Activated T-helper 17 cell treated with anti-CD3 and anti-CD28 coated beads, Interleukin-2, amount 50 U/mL, for 72 hours (primary cell): ENCODE measurements around the gene ARHGAP4. TPM values are rescaled to one million over a fixed set of nuclear protein-coding genes. Genes with fewer than 3 reads are reported as not detected.

Experiments
- ATAC-seq: fragments of 150-1000 bp; cut with Tn5 transposase; replicated peaks from 2 replicates; pipeline ENCODE4 v1.10.0; 2021; ENCODE audit warnings: mild to moderate bottlenecking, moderate library complexity
- H3K27ac Mint-ChIP-seq: one replicate; pipeline ENCODE4 v1.8.0; 2022; ENCODE audit warnings: mixed read lengths
- H3K27me3 Mint-ChIP-seq: one replicate; pipeline ENCODE4 v1.8.0; 2022; ENCODE audit warnings: mixed read lengths
- H3K36me3 Mint-ChIP-seq: one replicate; pipeline ENCODE4 v1.8.0; 2022; ENCODE audit warnings: low read depth, mild to moderate bottlenecking, mixed read lengths
- H3K4me1 Mint-ChIP-seq: one replicate; pipeline ENCODE4 v1.8.0; 2022; ENCODE audit warnings: mixed read lengths
- H3K4me3 Mint-ChIP-seq: one replicate; pipeline ENCODE4 v1.8.0; 2022; ENCODE audit warnings: mild to moderate bottlenecking, mixed read lengths
- H3K9me3 Mint-ChIP-seq: one replicate; pipeline ENCODE4 v1.8.0; 2022; ENCODE audit warnings: mixed read lengths
- total RNA-seq, 2 donors: library from RNA; stranded (reverse); gene quantifications; one replicate each; pipeline ENCODE4 v1.2.3, GENCODE V29; 2022

ARHGAP4 gene
- total RNA-seq, 2 donors from 2014 or later, result 105 to 147 TPM

GRCh38 chrX:153920546-153920945, 5.5 kb downstream of the ARHGAP4 start:
- Mint-ChIP-seq H3K27me3 (no peaks in the 10 kb centered on the region), H3K4me1 (peaks cover 4% of the 10 kb centered on the region), H3K9me3 (no peaks in the 10 kb centered on the region), H3K36me3 (peaks cover 60% of the 10 kb centered on the region), H3K4me3 (no peak overlapping the region), H3K27ac (no peak overlapping the region)
- ATAC-seq, result no peak

GRCh38 chrX:153919281-153919680, 6.8 kb downstream of the ARHGAP4 start:
- ATAC-seq, result no peak
- Mint-ChIP-seq H3K4me3 (no peak overlapping the region), H3K9me3 (no peaks in the 10 kb centered on the region), H3K36me3 (peaks cover 64% of the 10 kb centered on the region), H3K27me3 (no peaks in the 10 kb centered on the region), H3K27ac (no peak overlapping the region), H3K4me1 (peaks cover 4% of the 10 kb centered on the region)

GRCh38 chrX:153917869-153918268, 8.2 kb downstream of the ARHGAP4 start:
- H3K4me1 Mint-ChIP-seq, result peaks cover 4% of the 10 kb centered on the region
- no peaks in the 10 kb centered on the region for H3K9me3 Mint-ChIP-seq
- no peak for ATAC-seq
- peaks cover 60% of the 10 kb centered on the region for H3K36me3 Mint-ChIP-seq
- H3K27ac Mint-ChIP-seq, result no peak overlapping the region
- H3K4me3 Mint-ChIP-seq, result no peak overlapping the region
- H3K27me3 Mint-ChIP-seq, result no peaks in the 10 kb centered on the region

- H3K36me3 Mint-ChIP-seq, result peaks cover 57% of the 10 kb centered on the region
- no peak overlapping the region for H3K4me3 Mint-ChIP-seq
- no peaks in the 10 kb centered on the region for H3K4me1 Mint-ChIP-seq
- no peaks in the 10 kb centered on the region for H3K27me3 Mint-ChIP-seq
- no peak overlapping the region for H3K27ac Mint-ChIP-seq
- no peaks in the 10 kb centered on the region for H3K9me3 Mint-ChIP-seq
- no peak for ATAC-seq
Observed at GRCh38 chrX:153913701-153914100, 12.4 kb downstream of the ARHGAP4 start.

- no peaks in the 10 kb centered on the region for H3K27me3 Mint-ChIP-seq
- no peak overlapping the region for H3K27ac Mint-ChIP-seq
- no peak for ATAC-seq
- H3K9me3 Mint-ChIP-seq, result no peaks in the 10 kb centered on the region
- no peak overlapping the region for H3K4me3 Mint-ChIP-seq
- no peaks in the 10 kb centered on the region for H3K4me1 Mint-ChIP-seq
- H3K36me3 Mint-ChIP-seq, result peaks cover 56% of the 10 kb centered on the region
Observed at GRCh38 chrX:153913211-153913610, 12.9 kb downstream of the ARHGAP4 start.

- no peaks in the 10 kb centered on the region for H3K9me3 Mint-ChIP-seq
- peak overlapping the region; percentile 70 for H3K27ac Mint-ChIP-seq
Observed at GRCh38 chrX:153911798-153912197, 14.3 kb downstream of the ARHGAP4 start.

GRCh38 chrX:153910446-153910845, 15.6 kb downstream of the ARHGAP4 start:
- peaks cover 6% of the 10 kb centered on the region for H3K4me1 Mint-ChIP-seq
- no peak overlapping the region for H3K27ac Mint-ChIP-seq
- no peaks in the 10 kb centered on the region for H3K27me3 Mint-ChIP-seq
- peaks cover 33% of the 10 kb centered on the region for H3K36me3 Mint-ChIP-seq
- ATAC-seq, result no peak
- no peaks in the 10 kb centered on the region for H3K9me3 Mint-ChIP-seq
- H3K4me3 Mint-ChIP-seq, result no peak overlapping the region

More at GRCh38 chrX:153911798-153912197, 14.3 kb downstream of the ARHGAP4 start:
- Mint-ChIP-seq H3K4me1 (no peaks in the 10 kb centered on the region), H3K4me3 (no peak overlapping the region), H3K36me3 (peaks cover 46% of the 10 kb centered on the region), H3K27me3 (no peaks in the 10 kb centered on the region)
- ATAC-seq, result no peak

- Mint-ChIP-seq H3K4me1 (peaks cover 6% of the 10 kb centered on the region), H3K27ac (no peak overlapping the region), H3K27me3 (no peaks in the 10 kb centered on the region), H3K9me3 (no peaks in the 10 kb centered on the region), H3K4me3 (no peak overlapping the region), H3K36me3 (peaks cover 31% of the 10 kb centered on the region)
- no peak for ATAC-seq
Observed at GRCh38 chrX:153909980-153910360, 16.1 kb downstream of the ARHGAP4 start.

- no peaks in the 10 kb centered on the region for H3K27me3 Mint-ChIP-seq
- no peak overlapping the region for H3K27ac Mint-ChIP-seq
- peak; percentile 45 for ATAC-seq
- H3K4me3 Mint-ChIP-seq, result no peak overlapping the region
- peaks cover 6% of the 10 kb centered on the region for H3K4me1 Mint-ChIP-seq
- H3K36me3 Mint-ChIP-seq, result peaks cover 24% of the 10 kb centered on the region
- no peaks in the 10 kb centered on the region for H3K9me3 Mint-ChIP-seq
Observed at GRCh38 chrX:153909024-153909979, 16.8 kb downstream of the ARHGAP4 start.

GRCh38 chrX:153908219-153908860, 17.7 kb downstream of the ARHGAP4 start:
- peaks cover 18% of the 10 kb centered on the region for H3K36me3 Mint-ChIP-seq

GRCh38 chrX:153907456-153907855, 18.6 kb downstream of the ARHGAP4 start:
- Mint-ChIP-seq H3K9me3 (no peaks in the 10 kb centered on the region), H3K4me1 (peaks cover 17% of the 10 kb centered on the region), H3K4me3 (no peak overlapping the region), H3K27ac (no peak overlapping the region), H3K36me3 (peaks cover 18% of the 10 kb centered on the region), H3K27me3 (no peaks in the 10 kb centered on the region)
- no peak for ATAC-seq

More at GRCh38 chrX:153908219-153908860, 17.7 kb downstream of the ARHGAP4 start:
- Mint-ChIP-seq H3K4me1 (peaks cover 12% of the 10 kb centered on the region), H3K4me3 (no peak overlapping the region), H3K9me3 (no peaks in the 10 kb centered on the region), H3K27me3 (no peaks in the 10 kb centered on the region), H3K27ac (no peak overlapping the region)
- no peak for ATAC-seq

GRCh38 chrX:153906126-153906917, 19.7 kb downstream of the ARHGAP4 start:
- peak; percentile 44 for ATAC-seq
- Mint-ChIP-seq H3K27me3 (no peaks in the 10 kb centered on the region), H3K36me3 (peaks cover 6% of the 10 kb centered on the region), H3K4me1 (peaks cover 23% of the 10 kb centered on the region), H3K4me3 (no peak overlapping the region), H3K27ac (peak overlapping the region; percentile 28), H3K9me3 (no peaks in the 10 kb centered on the region)

GRCh38 chrX:153905481-153906095, 20.5 kb downstream of the ARHGAP4 start:
- peaks cover 24% of the 10 kb centered on the region for H3K4me1 Mint-ChIP-seq
- peaks cover 4% of the 10 kb centered on the region for H3K36me3 Mint-ChIP-seq
- no peaks in the 10 kb centered on the region for H3K27me3 Mint-ChIP-seq
- no peaks in the 10 kb centered on the region for H3K9me3 Mint-ChIP-seq
- H3K4me3 Mint-ChIP-seq, result no peak overlapping the region
- ATAC-seq, result no peak
- H3K27ac Mint-ChIP-seq, result peak overlapping the region; percentile 28
